CD4-positive, alpha-beta memory T cell (primary cell): ENCODE results near the gene CHST15. TPM values are rescaled to one million over a fixed set of nuclear protein-coding genes. Genes with fewer than 3 reads are reported as not detected.

ENCODE experiments used
- CTCF ChIA-PET: fragments of 350-600 bp; sonication (Branson Sonifier 250); formaldehyde crosslinking; loops from one replicate; lab custom pipeline; 2021; ENCODE audit warnings: inconsistent platforms; ENCODE audit not compliant: partially characterized antibody; lab: Charles Lee
- POLR2A ChIA-PET: fragments of 350-600 bp; sonication (Branson Sonifier 250); formaldehyde crosslinking; loops from one replicate; lab custom pipeline; 2021; ENCODE audit not compliant: partially characterized antibody; lab: Charles Lee
- DNase-seq, 5 donors: peaks; one replicate each; pipeline versions ENCODE4 v3.0.0 to v3.0.0-alpha.2; 2020 to 2022; ENCODE audit warnings: mixed read lengths in 1 of 5
- H3K27ac ChIP-seq: one replicate; pipeline ENCODE4 v1.7.0; 2013; ENCODE audit warnings: low read depth, low read length
- H3K27me3 ChIP-seq: 2 replicates; pipeline ENCODE4 v1.7.0; 2013; ENCODE audit warnings: mild to moderate bottlenecking, low read length, moderate library complexity; ENCODE audit not compliant: insufficient read depth
- H3K36me3 ChIP-seq: 2 replicates; pipeline ENCODE4 v1.7.0; 2013; ENCODE audit warnings: mild to moderate bottlenecking, low read length, moderate library complexity; ENCODE audit not compliant: insufficient read depth
- H3K4me1 ChIP-seq: 2 replicates; pipeline ENCODE4 v1.7.0; 2013; ENCODE audit warnings: mild to moderate bottlenecking, low read length, moderate library complexity; ENCODE audit not compliant: insufficient read depth
- H3K4me3 ChIP-seq, 2 donors: one replicate each; pipeline ENCODE4 v1.7.0; 2013; ENCODE audit warnings: low read length in 2 of 2, mild to moderate bottlenecking in 1 of 2
- H3K9me3 ChIP-seq, 2 donors: one replicate each; pipeline ENCODE4 v1.7.0; 2013; ENCODE audit warnings: low read length in 2 of 2, control low read depth in 1 of 2; ENCODE audit not compliant: control insufficient read depth in 1 of 2
- H3K27ac Mint-ChIP-seq, 7 donors: one replicate each; pipeline ENCODE4 v1.8.0; 2020 to 2021; ENCODE audit warnings: mixed read lengths in 7 of 7, mild to moderate bottlenecking in 6 of 7, inconsistent platforms in 3 of 7, moderate library complexity in 3 of 7
- H3K27me3 Mint-ChIP-seq, 2 donors: one replicate each; pipeline ENCODE4 v1.8.0; 2020 to 2021; ENCODE audit warnings: mixed read lengths in 2 of 2
- H3K36me3 Mint-ChIP-seq, 2 donors: one replicate each; pipeline ENCODE4 v1.8.0; 2020 to 2021; ENCODE audit warnings: mixed read lengths in 2 of 2, inconsistent platforms in 1 of 2, mild to moderate bottlenecking in 1 of 2
- H3K4me1 Mint-ChIP-seq, 4 donors: one replicate each; pipeline ENCODE4 v1.8.0; 2020 to 2021; ENCODE audit warnings: mixed read lengths in 4 of 4, mild to moderate bottlenecking in 1 of 4
- H3K4me3 Mint-ChIP-seq, 8 donors: one replicate each; pipeline ENCODE4 v1.8.0; 2020 to 2021; ENCODE audit warnings: mixed read lengths in 8 of 8, mild to moderate bottlenecking in 7 of 8, moderate library complexity in 6 of 8, inconsistent platforms in 3 of 8
- H3K9me3 Mint-ChIP-seq, 8 donors: one replicate each; pipeline ENCODE4 v1.8.0; 2020 to 2021; ENCODE audit warnings: mixed read lengths in 8 of 8, mild to moderate bottlenecking in 5 of 8, inconsistent platforms in 3 of 8, moderate library complexity in 1 of 8
- intact Hi-C: fragments of 100-400 bp; cut with micrococcal nuclease; formaldehyde crosslinking; loops from one replicate; pipeline ENCODE4 v1.15.1; 2023
- polyA plus RNA-seq, 2 donors: library from polyadenylated mRNA; unstranded; fragments of 300-500 nt; fragmentation: Illumina TruSeq; gene quantifications; one replicate each; pipeline ENCODE4 v1.2.3, GENCODE V29; 2021
- total RNA-seq, 2 experiments: library from RNA; stranded (reverse); gene quantifications; one replicate each; pipeline ENCODE4 v1.2.3, GENCODE V29; 2021

The CHST15 gene
- total and polyA plus RNA-seq, 4 experiments from 2014 or later, result 0.13 to 1.2 (median 0.67) TPM; not detected in 1

- Histone ChIP-seq H3K27ac (no peak overlapping the region), H3K36me3 (no peaks in the 10 kb centered on the region), H3K4me3 (no peak overlapping the region), H3K9me3 (no peaks in the 10 kb centered on the region), H3K27me3 (no peaks in the 10 kb centered on the region), H3K4me1 (no peaks in the 10 kb centered on the region)
- H3K4me1 Mint-ChIP-seq, result no peaks in the 10 kb centered on the region
- no peaks in the 10 kb centered on the region for H3K36me3 Mint-ChIP-seq
- H3K27ac Mint-ChIP-seq, result no peak overlapping the region
- no peaks in the 10 kb centered on the region for H3K9me3 Mint-ChIP-seq
- H3K27me3 Mint-ChIP-seq, result peaks cover 0 to 3% of the 10 kb centered on the region in 2 donors
- H3K4me3 Mint-ChIP-seq, result no peak overlapping the region
- ChIA-PET POLR2A (no interaction called here), CTCF (interaction anchor here (1.0 kb wide), 1 partner anchor 17 kb away, joined by 3 read pairs; no protein-coding TSS in a partner anchor)
- DNase-seq, result no peak
- intact Hi-C loops, result no loop called here
Measured at GRCh38 chr10:124082555-124082954, 10.8 kb downstream of the CHST15 start.

GRCh38 chr10:124081547-124082140 lies 11.8 kb downstream of the CHST15 start:
- no peaks in the 10 kb centered on the region for H3K36me3 ChIP-seq
- POLR2A ChIA-PET, result no interaction called here

GRCh38 chr10:124079864-124080263 lies 13.5 kb downstream of the CHST15 start:
- no peaks in the 10 kb centered on the region for H3K27me3 Mint-ChIP-seq
- H3K4me3 Mint-ChIP-seq, result no peak overlapping the region
- no peaks in the 10 kb centered on the region for H3K36me3 ChIP-seq
- ChIA-PET POLR2A (no interaction called here), CTCF (no interaction called here)
- intact Hi-C loops, result no loop called here
- no peak overlapping the region for H3K27ac Mint-ChIP-seq
- no peak overlapping the region for H3K27ac ChIP-seq
- no peaks in the 10 kb centered on the region for H3K27me3 ChIP-seq
- H3K4me1 Mint-ChIP-seq, result no peaks in the 10 kb centered on the region
- no peak overlapping the region for H3K4me3 ChIP-seq
- no peaks in the 10 kb centered on the region for H3K4me1 ChIP-seq
- H3K36me3 Mint-ChIP-seq, result no peaks in the 10 kb centered on the region
- DNase-seq, result no peak
- H3K9me3 Mint-ChIP-seq, result no peaks in the 10 kb centered on the region
- H3K9me3 ChIP-seq, result no peaks in the 10 kb centered on the region

More at GRCh38 chr10:124081547-124082140, 11.8 kb downstream of the CHST15 start:
- intact Hi-C loops, result no loop called here
- no peak overlapping the region for H3K4me3 Mint-ChIP-seq
- no peaks in the 10 kb centered on the region for H3K9me3 Mint-ChIP-seq
- no peaks in the 10 kb centered on the region for H3K27me3 ChIP-seq
- CTCF ChIA-PET, result no interaction called here
- H3K27me3 Mint-ChIP-seq, result peaks cover 0 to 3% of the 10 kb centered on the region in 2 donors
- DNase-seq, result no peak
- no peak overlapping the region for H3K4me3 ChIP-seq
- H3K4me1 ChIP-seq, result no peaks in the 10 kb centered on the region
- no peaks in the 10 kb centered on the region for H3K9me3 ChIP-seq
- no peak overlapping the region for H3K27ac Mint-ChIP-seq
- H3K27ac ChIP-seq, result no peak overlapping the region
- no peaks in the 10 kb centered on the region for H3K36me3 Mint-ChIP-seq
- H3K4me1 Mint-ChIP-seq, result no peaks in the 10 kb centered on the region

GRCh38 chr10:124078714-124079113 lies 14.7 kb downstream of the CHST15 start:
- DNase-seq, result no peak
- H3K36me3 Mint-ChIP-seq, result no peaks in the 10 kb centered on the region
- Histone ChIP-seq H3K36me3 (no peaks in the 10 kb centered on the region), H3K4me1 (no peaks in the 10 kb centered on the region), H3K4me3 (no peak overlapping the region), H3K27me3 (no peaks in the 10 kb centered on the region), H3K9me3 (no peaks in the 10 kb centered on the region), H3K27ac (no peak overlapping the region)
- CTCF ChIA-PET, result no interaction called here
- no peak overlapping the region for H3K27ac Mint-ChIP-seq
- peaks cover 0 to 5% of the 10 kb centered on the region in 2 donors for H3K27me3 Mint-ChIP-seq
- no peak overlapping the region for H3K4me3 Mint-ChIP-seq
- POLR2A ChIA-PET, result no interaction called here
- H3K4me1 Mint-ChIP-seq, result peaks cover 0 to 5% (median 3%) of the 10 kb centered on the region in 4 donors
- intact Hi-C loops, result no loop called here
- H3K9me3 Mint-ChIP-seq, result no peaks in the 10 kb centered on the region

- H3K27me3 ChIP-seq, result no peaks in the 10 kb centered on the region
- H3K4me3 Mint-ChIP-seq, result no peak overlapping the region
- H3K27ac Mint-ChIP-seq, result no peak overlapping the region
- no peaks in the 10 kb centered on the region for H3K9me3 Mint-ChIP-seq
- no peaks in the 10 kb centered on the region for H3K36me3 Mint-ChIP-seq
- ChIA-PET CTCF (no interaction called here), POLR2A (no interaction called here)
- peaks cover 3 to 6% of the 10 kb centered on the region in 2 donors for H3K27me3 Mint-ChIP-seq
- no peaks in the 10 kb centered on the region for H3K9me3 ChIP-seq
- no peaks in the 10 kb centered on the region for H3K4me1 ChIP-seq
- H3K27ac ChIP-seq, result no peak overlapping the region
- no peak for DNase-seq
- H3K36me3 ChIP-seq, result no peaks in the 10 kb centered on the region
- H3K4me1 Mint-ChIP-seq, result peaks cover 0 to 5% (median 3%) of the 10 kb centered on the region in 4 donors
- intact Hi-C loops, result no loop called here
- no peak overlapping the region for H3K4me3 ChIP-seq
Measured at GRCh38 chr10:124078028-124078427, 15.4 kb downstream of the CHST15 start.

GRCh38 chr10:124077208-124077993 lies 16.0 kb downstream of the CHST15 start:
- H3K9me3 Mint-ChIP-seq, result no peaks in the 10 kb centered on the region

GRCh38 chr10:124076148-124076733 lies 17.2 kb downstream of the CHST15 start:
- no peak for DNase-seq
- CTCF ChIA-PET, result interaction anchor here (1.2 to 1.3 kb wide), 2 partner anchors 82 kb away, joined by 4 read pairs; no protein-coding TSS in a partner anchor
- no peaks in the 10 kb centered on the region for H3K4me1 ChIP-seq
- H3K36me3 Mint-ChIP-seq, result no peaks in the 10 kb centered on the region
- H3K27ac ChIP-seq, result no peak overlapping the region
- no peaks in the 10 kb centered on the region for H3K36me3 ChIP-seq
- no peaks in the 10 kb centered on the region for H3K27me3 ChIP-seq
- POLR2A ChIA-PET, result no interaction called here
- H3K4me1 Mint-ChIP-seq, result peaks cover 0 to 12% (median 6%) of the 10 kb centered on the region in 4 donors
- H3K4me3 Mint-ChIP-seq, result no peak overlapping the region
- H3K9me3 Mint-ChIP-seq, result no peaks in the 10 kb centered on the region
- peaks cover 6 to 9% of the 10 kb centered on the region in 2 donors for H3K27me3 Mint-ChIP-seq
- intact Hi-C loops, result no loop called here
- H3K9me3 ChIP-seq, result no peaks in the 10 kb centered on the region
- no peak overlapping the region for H3K27ac Mint-ChIP-seq
- H3K4me3 ChIP-seq, result no peak overlapping the region

More at GRCh38 chr10:124077208-124077993, 16.0 kb downstream of the CHST15 start:
- H3K27me3 ChIP-seq, result no peaks in the 10 kb centered on the region
- H3K36me3 ChIP-seq, result no peaks in the 10 kb centered on the region
- no peaks in the 10 kb centered on the region for H3K36me3 Mint-ChIP-seq
- no peak overlapping the region for H3K27ac ChIP-seq
- H3K4me1 ChIP-seq, result no peaks in the 10 kb centered on the region
- H3K27me3 Mint-ChIP-seq, result peaks cover 6 to 9% of the 10 kb centered on the region in 2 donors
- no peak for DNase-seq
- no peak overlapping the region for H3K27ac Mint-ChIP-seq
- H3K9me3 ChIP-seq, result no peaks in the 10 kb centered on the region
- POLR2A ChIA-PET, result no interaction called here
- H3K4me1 Mint-ChIP-seq, result peaks cover 0 to 7% (median 3%) of the 10 kb centered on the region in 4 donors
- intact Hi-C loops, result no loop called here
- CTCF ChIA-PET, result interaction anchor here (1.2 kb wide), 1 partner anchor 83 kb away, joined by 4 read pairs; no protein-coding TSS in a partner anchor
- H3K4me3 Mint-ChIP-seq, result no peak overlapping the region
- H3K4me3 ChIP-seq, result no peak overlapping the region
